HG02588 (cell line): Measurements from ENCODE around the gene COL4A4.
"Not testable (repeated sequence)": the region's sequence is repeated elsewhere in the genome, so short reads cannot be mapped to it uniquely, and the experiment has no call there.

Experiments used
- ATAC-seq: cut with Tn5 transposase; IDR thresholded peaks from one replicate; pipeline ENCODE4 v1.9.1; 2021; ENCODE audit warnings: mild to moderate bottlenecking, moderate library complexity; ENCODE audit not compliant: unreplicated experiment

The COL4A4 gene

GRCh38 chr2:227163998-227164762 is at the start of gene COL4A4, which contains the start of gene COL4A3:
Gene COL4A4 (minus strand): TSS chr2:227164205. CDS start chr2:227147483, 16,722 bp downstream.
Gene COL4A3 (plus strand): TSS chr2:227164624. CDS start chr2:227164727, 103 bp downstream.
- ATAC-seq: peak; percentile 63

GRCh38 chr2:227207573-227207972 is 43.6 kb upstream of the COL4A4 start:
- ATAC-seq: no peak

- no peak for ATAC-seq
Observed at GRCh38 chr2:227206406-227206805, 42.4 kb upstream of the COL4A4 start.

DNA sequence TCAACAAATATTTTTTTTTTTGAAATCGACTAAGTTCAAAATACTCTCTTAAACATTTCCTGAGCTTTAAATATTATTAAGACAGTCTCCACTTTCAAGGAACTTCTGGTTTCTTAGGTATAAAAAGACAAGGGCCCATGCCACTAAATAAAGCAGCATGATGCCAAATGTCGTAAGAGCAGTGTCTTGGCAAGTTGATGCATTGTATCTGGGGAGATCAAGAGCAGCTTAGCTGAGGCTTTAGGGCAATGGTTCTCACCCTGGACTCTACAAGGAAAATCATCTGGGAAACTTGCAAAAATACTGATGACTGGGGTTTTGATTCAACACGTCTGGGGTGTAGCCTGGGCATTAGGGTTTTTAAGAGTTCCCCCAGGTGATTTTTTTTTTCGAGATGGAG is 41.7 kb upstream of the COL4A4 start:
- ATAC-seq: no peak

DNA sequence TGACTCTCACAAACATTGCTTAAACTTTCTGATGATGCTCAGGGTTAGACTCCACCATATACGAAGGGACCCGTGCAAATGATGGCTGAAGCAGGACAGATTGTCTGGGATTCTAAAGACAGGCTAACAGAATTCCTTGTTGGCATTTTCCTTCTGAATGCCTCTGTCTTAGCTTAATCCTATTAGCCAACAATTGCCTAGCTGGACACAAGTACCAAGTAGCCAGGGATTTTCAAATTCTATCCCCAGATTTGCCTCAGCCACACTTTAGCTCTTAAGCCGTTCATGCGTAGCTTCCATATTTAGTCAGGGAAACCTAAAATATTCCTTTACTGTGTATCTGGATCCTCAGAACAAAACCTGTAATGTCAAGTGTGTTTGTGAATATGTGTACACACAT is 40.4 kb upstream of the COL4A4 start:
- no peak for ATAC-seq

DNA sequence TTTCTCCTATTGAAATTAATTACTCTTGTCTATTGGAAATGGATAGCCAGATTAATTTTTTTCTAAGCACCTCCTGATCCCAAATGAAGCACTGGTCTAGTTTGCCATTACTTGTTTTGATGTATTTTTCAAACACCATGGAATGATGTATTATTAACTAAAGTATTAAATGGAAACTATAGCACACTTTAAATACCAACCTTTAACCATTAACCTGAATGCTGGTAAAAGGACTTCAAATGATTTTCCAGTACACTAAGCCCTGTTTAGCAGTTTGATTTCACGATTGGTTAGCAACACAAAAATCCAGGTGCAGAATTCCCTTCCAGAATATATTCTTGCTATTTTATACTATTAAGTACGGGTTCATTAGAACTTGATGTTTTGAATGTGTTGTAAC is 37.8 kb upstream of the COL4A4 start:
- no peak for ATAC-seq

- no peak for ATAC-seq
Observed at GRCh38 chr2:227198866-227199265, 34.9 kb upstream of the COL4A4 start.

DNA sequence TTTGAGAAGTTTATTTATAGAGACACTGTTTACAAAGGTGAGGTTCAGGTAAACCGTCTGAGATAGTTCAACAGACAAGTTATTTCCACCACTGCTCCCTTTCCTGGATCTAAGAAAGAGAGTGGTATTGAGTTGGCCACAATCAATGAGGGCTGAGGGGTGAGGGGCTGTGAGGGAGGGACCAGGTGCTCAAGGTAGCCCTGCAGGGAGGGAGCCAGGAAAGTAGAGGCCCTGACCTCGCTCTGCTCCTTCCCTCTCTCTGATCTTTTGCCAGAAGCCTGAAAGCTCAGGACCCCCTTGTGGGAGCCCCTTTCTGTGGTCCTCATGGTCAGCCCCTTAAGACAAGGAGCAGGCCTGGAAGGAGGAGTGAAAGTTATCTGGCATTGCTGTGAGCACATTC is 30.2 kb upstream of the COL4A4 start:
- no peak for ATAC-seq

DNA sequence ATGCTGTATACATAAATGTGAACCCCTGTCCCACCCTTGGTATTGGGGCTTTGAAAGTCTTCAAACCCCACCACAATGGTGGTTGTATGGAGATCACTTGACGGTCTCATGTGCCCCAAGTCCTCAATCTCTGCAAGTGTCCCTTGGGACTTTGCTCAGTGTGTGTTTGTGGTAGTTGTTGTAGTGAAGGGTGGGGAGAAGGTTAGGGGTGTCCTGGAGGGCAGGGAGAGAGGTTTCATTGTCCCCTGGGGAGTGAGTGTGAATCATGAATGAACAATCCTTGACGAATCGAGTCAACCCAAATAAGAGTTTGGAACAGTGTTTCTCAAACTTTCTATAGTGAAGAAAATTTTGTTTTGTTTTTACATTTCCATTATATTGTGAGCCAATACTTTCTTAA is 28.5 kb upstream of the COL4A4 start:
- no peak for ATAC-seq

DNA sequence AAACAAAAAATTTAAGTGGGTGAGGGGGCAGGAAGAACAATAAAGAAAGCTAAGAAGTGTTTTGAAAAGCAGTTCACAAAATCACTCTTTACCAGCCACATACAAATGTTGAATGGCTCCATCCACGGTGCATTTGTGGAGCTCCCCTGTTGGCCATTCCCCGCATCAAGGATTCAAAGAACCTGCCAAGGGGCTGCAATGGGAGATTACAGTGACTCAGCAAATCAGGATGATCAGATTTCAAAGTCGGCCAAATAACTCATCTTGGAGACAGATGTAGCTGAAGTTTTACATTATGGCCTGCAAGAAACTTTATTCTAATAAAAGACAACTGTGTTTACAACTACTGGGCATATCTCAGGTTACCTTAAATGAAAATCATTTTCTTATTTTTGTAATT is 27.4 kb upstream of the COL4A4 start:
- ATAC-seq: no peak

GRCh38 chr2:227188292-227188691 is 24.3 kb upstream of the COL4A4 start:
- ATAC-seq: no peak

GRCh38 chr2:227186751-227187150 is 22.7 kb upstream of the COL4A4 start:
- no peak for ATAC-seq

- no peak for ATAC-seq
Observed at GRCh38 chr2:227185615-227186232, 21.7 kb upstream of the COL4A4 start.

GRCh38 chr2:227183657-227184367 is 19.8 kb upstream of the COL4A4 start:
- no peak for ATAC-seq

DNA sequence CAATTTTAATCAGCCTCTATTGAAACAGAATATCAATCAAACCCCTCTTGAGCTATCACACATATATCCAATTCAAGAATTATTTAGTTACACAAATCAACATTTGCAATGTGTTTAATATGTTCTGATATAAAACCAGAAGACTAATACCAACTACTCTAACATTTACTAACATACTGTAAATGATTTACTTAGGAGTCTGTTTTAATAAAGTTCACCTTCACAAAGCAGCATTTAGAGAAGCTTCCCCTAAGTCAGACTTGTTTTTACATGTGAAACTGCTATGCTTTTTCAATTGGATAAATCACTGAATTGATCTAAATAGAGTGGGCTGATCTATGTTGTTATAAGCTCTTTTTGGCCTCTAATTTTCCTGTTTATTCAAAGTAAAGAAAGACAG is 18.8 kb upstream of the COL4A4 start:
- ATAC-seq: no peak

- ATAC-seq: no peak
Observed at GRCh38 chr2:227180770-227181169, 16.8 kb upstream of the COL4A4 start.

GRCh38 chr2:227179988-227180685 is 16.1 kb upstream of the COL4A4 start:
- ATAC-seq: no peak

- ATAC-seq: no peak
Observed at GRCh38 chr2:227177592-227178336, 13.8 kb upstream of the COL4A4 start.

- ATAC-seq: not testable (repeated sequence)
Observed at GRCh38 chr2:227171779-227172178, 7.8 kb upstream of the COL4A4 start.

- peak; percentile 57 for ATAC-seq
Observed at GRCh38 chr2:227164763-227165291, 822 bp upstream of the COL4A4 start.
